Kidney (tissue), 14 donors: Measurements from ENCODE around the gene IMPG1. TPM values are rescaled to one million over a fixed set of nuclear protein-coding genes. Genes with fewer than 3 reads are reported as not detected.

Experiments
- DNase-seq, 5 donors: peaks; one replicate each; pipeline ENCODE4 v3.0.0-alpha.2; 2013 to 2020
- FAIRE-seq: peaks from 2 replicates; lab custom pipeline; 2012; peaks lifted over from hg19 to GRCh38; lab: Jason Lieb, UNC
- H3K27ac ChIP-seq, 2 donors: one replicate each; pipeline ENCODE4 v1.7.0; 2013; ENCODE audit warnings: low read depth in 2 of 2, low read length in 2 of 2, inconsistent platforms in 1 of 2
- H3K27me3 ChIP-seq: one replicate; pipeline ENCODE4 v1.7.1; 2013; ENCODE audit warnings: low read length, inconsistent platforms; ENCODE audit not compliant: control insufficient read depth, insufficient read depth
- H3K36me3 ChIP-seq, 3 donors: one replicate each; pipeline versions ENCODE4 v1.7.0 to v1.7.1; 2013; ENCODE audit warnings: low read length in 3 of 3, control low read depth in 1 of 3, inconsistent platforms in 1 of 3; ENCODE audit not compliant: insufficient read depth in 3 of 3, control insufficient read depth in 2 of 3
- H3K4me1 ChIP-seq, 3 donors: one replicate each; pipeline versions ENCODE4 v1.7.0 to v1.7.1; 2013; ENCODE audit warnings: low read length in 3 of 3, inconsistent platforms in 1 of 3, low read depth in 1 of 3; ENCODE audit not compliant: control insufficient read depth in 2 of 3, insufficient read depth in 2 of 3
- H3K4me3 ChIP-seq, 3 donors: one replicate each; pipeline versions ENCODE4 v1.7.0 to v1.8.1; 2013; ENCODE audit warnings: low read length in 3 of 3, control low read depth in 1 of 3, inconsistent platforms in 1 of 3
- H3K9ac ChIP-seq, 3 donors: one replicate each; pipeline versions ENCODE4 v1.7.0 to v1.7.1; 2013; ENCODE audit warnings: low read length in 3 of 3, control low read depth in 1 of 3, inconsistent platforms in 1 of 3
- H3K9me3 ChIP-seq, 3 donors: one replicate each; pipeline versions ENCODE4 v1.7.0 to v1.7.1; 2013; ENCODE audit warnings: low read length in 3 of 3, control low read depth in 1 of 3, inconsistent platforms in 1 of 3; ENCODE audit not compliant: control insufficient read depth in 2 of 3, insufficient read depth in 1 of 3
- intact Hi-C: fragments of 100-400 bp; cut with DNase I; formaldehyde crosslinking; loops from one replicate; pipeline ENCODE4 v1.11.1; 2022
- polyA plus RNA-seq: library from polyadenylated mRNA; stranded (reverse); fragments of 350-450 nt; fragmentation: Illumina TruSeq; extraction: RNeasy Lipid Tissue Mini Kit (QIAGEN cat#74804); gene quantifications from one replicate; pipeline ENCODE4 v1.2.3, GENCODE V29; 2014; ENCODE audit warnings: low read depth, low replicate concordance; ENCODE audit not compliant: insufficient read depth
- total RNA-seq: library from RNA; stranded (reverse); fragmentation: NEBNext Ultra II Directional; extraction: Animal tissue kit (Norgen Biotek cat#: 25700); gene quantifications from one replicate; pipeline ENCODE4 v1.2.1, GENCODE V29; 2021
- TF ChIP-seq, protein P1 (sequence below): IDR thresholded peaks from 3 replicates; pipeline ENCODE4 v1.5.1; 2012; ENCODE audit warnings: mild to moderate bottlenecking, moderate library complexity, borderline replicate concordance; ENCODE audit not compliant: insufficient read depth; ENCODE audit errors: extremely low read depth
- donor health status: control.
- donor health status: control.
- donor health status: control.
- donor health status: control.
- donor health status: control.
- donor health status: DM: yes; HTN: yes; CAD: no.
- donor health status: Normal renal cell carcinoma (clear cell type).

IMPG1 gene
- total and polyA plus RNA-seq, 2 donors from 2014 or later, result 0.69 TPM; not detected in 1

DNA sequence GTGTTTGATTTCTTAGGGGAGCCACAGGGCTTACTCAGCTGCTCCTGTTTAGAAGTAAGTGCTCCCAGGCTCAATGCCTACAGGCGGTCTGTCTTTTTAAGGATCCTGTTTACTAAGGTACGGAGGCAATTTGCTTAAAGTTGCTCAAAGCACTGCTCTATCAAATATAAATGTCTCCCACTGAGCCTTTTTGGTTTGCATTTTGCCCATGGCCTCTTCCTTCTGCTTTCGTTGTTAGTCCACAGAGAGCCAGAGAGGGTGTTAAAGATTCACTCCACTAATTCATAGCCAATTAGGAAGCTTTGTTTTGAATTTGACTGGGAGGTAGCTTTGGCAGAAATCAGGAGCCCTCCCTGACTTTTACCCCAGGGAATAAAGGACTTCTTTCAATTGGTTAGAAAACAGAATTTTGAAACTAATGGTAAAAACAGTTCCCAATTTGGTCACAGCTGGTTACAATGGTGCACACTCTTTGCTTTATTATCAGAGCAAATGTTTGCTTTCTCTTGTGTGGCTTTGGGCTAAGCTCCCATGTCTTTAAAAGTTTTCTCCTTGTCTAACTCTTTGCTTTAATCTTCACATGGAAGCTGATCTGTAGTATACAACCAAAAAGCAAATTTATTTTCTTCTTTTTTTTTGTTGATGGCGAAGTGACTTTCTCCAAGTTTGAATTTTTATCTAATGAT lies 126.2 kb downstream of the IMPG1 start:
- no peak overlapping the region for H3K27ac ChIP-seq
- intact Hi-C loops, result no loop called here
- H3K4me3 ChIP-seq, result no peak overlapping the region
- no peaks in the 10 kb centered on the region for H3K4me1 ChIP-seq
- H3K9me3 ChIP-seq, result no peaks in the 10 kb centered on the region
- H3K27me3 ChIP-seq, result no peaks in the 10 kb centered on the region
- no peak overlapping the region for H3K9ac ChIP-seq
- DNase-seq (no peak), FAIRE-seq (no peak)
- TF ChIP-seq, protein P1, sequence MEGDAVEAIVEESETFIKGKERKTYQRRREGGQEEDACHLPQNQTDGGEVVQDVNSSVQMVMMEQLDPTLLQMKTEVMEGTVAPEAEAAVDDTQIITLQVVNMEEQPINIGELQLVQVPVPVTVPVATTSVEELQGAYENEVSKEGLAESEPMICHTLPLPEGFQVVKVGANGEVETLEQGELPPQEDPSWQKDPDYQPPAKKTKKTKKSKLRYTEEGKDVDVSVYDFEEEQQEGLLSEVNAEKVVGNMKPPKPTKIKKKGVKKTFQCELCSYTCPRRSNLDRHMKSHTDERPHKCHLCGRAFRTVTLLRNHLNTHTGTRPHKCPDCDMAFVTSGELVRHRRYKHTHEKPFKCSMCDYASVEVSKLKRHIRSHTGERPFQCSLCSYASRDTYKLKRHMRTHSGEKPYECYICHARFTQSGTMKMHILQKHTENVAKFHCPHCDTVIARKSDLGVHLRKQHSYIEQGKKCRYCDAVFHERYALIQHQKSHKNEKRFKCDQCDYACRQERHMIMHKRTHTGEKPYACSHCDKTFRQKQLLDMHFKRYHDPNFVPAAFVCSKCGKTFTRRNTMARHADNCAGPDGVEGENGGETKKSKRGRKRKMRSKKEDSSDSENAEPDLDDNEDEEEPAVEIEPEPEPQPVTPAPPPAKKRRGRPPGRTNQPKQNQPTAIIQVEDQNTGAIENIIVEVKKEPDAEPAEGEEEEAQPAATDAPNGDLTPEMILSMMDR, result no peak
- no peaks in the 10 kb centered on the region for H3K36me3 ChIP-seq

DNA sequence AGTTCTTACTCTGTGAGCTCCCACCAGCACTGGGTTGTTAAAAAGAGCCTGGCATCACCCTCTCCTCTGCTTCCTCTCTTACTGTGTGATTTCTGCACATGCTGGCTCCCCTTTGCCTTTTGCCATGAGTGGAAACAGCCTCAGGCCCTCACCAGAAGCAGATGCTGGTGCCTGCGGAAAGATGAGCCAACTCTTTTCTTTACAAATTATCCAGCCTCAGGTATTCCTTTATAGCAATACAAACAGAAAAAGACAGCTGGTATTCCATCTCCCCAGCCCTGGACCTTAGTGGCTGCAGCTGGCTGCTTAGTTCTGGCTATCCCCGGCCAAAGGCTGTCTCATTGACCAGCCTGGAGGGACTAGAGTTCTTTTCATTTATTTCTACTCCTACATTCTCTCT lies 129.1 kb downstream of the IMPG1 start:
- Histone ChIP-seq H3K36me3 (no peaks in the 10 kb centered on the region), H3K27me3 (no peaks in the 10 kb centered on the region), H3K27ac (no peak overlapping the region), H3K4me1 (no peaks in the 10 kb centered on the region), H3K4me3 (no peak overlapping the region), H3K9ac (no peak overlapping the region), H3K9me3 (no peaks in the 10 kb centered on the region)
- intact Hi-C loops, result no loop called here
- FAIRE-seq (no peak), DNase-seq (no peak)
- TF ChIP-seq, protein P1, result no peak

DNA sequence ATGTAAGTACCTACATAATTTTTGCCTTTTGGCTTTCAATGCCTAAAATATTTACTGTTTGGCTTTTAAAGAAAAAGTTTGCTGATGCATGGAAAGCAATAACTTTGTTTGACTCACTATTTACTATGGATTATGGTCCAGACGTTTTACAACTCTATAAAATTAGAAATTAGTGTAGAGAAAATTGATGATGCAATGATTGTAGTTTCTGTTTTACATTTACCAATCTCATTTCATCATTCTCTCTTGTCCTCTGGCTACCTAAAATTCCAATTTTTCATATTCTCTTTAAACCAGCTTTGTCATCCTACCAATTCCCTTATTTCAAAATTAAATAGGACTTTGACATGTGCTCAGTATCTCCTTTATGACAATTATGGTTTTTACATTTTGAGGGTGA lies 131.0 kb downstream of the IMPG1 start:
- intact Hi-C loops, result no loop called here
- H3K4me3 ChIP-seq, result no peak overlapping the region
- H3K36me3 ChIP-seq, result no peaks in the 10 kb centered on the region
- no peaks in the 10 kb centered on the region for H3K9me3 ChIP-seq
- TF ChIP-seq, protein P1, result no peak
- H3K27me3 ChIP-seq, result no peaks in the 10 kb centered on the region
- no peaks in the 10 kb centered on the region for H3K4me1 ChIP-seq
- DNase-seq (no peak), FAIRE-seq (no peak)
- no peak overlapping the region for H3K9ac ChIP-seq
- no peak overlapping the region for H3K27ac ChIP-seq

DNA sequence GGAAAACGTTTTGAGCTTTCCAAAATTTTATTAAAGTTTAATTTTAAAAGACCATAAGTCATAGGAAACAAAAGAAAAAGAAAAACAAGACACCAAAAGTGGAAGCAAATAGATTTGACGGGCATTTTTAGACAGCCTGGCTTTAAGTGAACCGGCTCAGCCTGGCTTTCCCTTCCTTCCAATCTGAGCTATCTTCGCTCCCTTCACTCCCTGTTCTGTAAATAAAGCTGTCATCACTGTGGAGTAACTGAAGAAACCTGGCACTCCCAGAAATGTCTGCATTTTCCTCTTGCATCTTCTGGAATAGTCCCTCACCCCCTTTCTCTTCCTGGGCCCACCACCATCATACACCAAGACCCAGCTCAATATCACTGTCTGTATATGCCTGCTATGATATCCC lies 131.9 kb downstream of the IMPG1 start:
- H3K27ac ChIP-seq, result no peak overlapping the region
- H3K4me3 ChIP-seq, result no peak overlapping the region
- H3K9me3 ChIP-seq, result no peaks in the 10 kb centered on the region
- H3K27me3 ChIP-seq, result no peaks in the 10 kb centered on the region
- FAIRE-seq, result no peak
- intact Hi-C loops, result no loop called here
- no peaks in the 10 kb centered on the region for H3K36me3 ChIP-seq
- TF ChIP-seq, protein P1, result no peak
- peak in 2 of 5 donors; percentile 18 to 39 for DNase-seq
- no peak overlapping the region for H3K9ac ChIP-seq
- H3K4me1 ChIP-seq, result no peaks in the 10 kb centered on the region
